OCI-LY1 (cell line): ENCODE results near the gene NYAP1.

ENCODE experiments used
- EZH2 ChIP-seq: fragments of 200-600 bp; sonication (generic), shearing (Covaris generic); IDR thresholded peaks from 2 replicates; pipeline ENCODE4 v1.8.0; 2017; ENCODE audit warnings: borderline replicate concordance, mixed run types, mild to moderate bottlenecking, antibody characterized with exemption, low read length, moderate library complexity, mixed read lengths
- TF ChIP-seq, protein P1 (sequence below): fragments of 200-600 bp; sonication (generic), shearing (Covaris generic); IDR thresholded peaks from 2 replicates; pipeline ENCODE4 v1.5.1; 2017; ENCODE audit warnings: mild to moderate bottlenecking, antibody characterized with exemption, low read length, moderate library complexity, mixed read lengths

DNA sequence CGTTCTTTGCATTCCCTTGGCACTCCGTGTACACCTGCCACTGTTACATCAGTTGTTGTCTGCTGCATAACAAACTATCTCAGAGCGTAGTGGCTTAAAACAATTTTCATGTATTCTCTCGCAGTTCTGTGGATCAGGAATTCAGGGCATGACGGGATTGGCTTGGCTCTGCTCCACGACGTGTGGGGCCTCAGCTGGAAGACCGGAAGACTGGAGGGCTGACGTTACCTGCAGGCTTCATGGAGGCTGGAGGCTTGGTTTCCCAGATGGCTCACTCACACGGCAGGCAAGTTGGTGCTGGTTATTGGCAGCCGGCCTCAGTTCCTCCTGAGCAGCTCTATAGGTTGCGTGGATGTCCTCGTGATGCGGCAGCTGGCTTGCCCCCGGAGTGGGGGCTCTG, 25.5 kb downstream of the NYAP1 start:
- TF ChIP-seq, protein P1, sequence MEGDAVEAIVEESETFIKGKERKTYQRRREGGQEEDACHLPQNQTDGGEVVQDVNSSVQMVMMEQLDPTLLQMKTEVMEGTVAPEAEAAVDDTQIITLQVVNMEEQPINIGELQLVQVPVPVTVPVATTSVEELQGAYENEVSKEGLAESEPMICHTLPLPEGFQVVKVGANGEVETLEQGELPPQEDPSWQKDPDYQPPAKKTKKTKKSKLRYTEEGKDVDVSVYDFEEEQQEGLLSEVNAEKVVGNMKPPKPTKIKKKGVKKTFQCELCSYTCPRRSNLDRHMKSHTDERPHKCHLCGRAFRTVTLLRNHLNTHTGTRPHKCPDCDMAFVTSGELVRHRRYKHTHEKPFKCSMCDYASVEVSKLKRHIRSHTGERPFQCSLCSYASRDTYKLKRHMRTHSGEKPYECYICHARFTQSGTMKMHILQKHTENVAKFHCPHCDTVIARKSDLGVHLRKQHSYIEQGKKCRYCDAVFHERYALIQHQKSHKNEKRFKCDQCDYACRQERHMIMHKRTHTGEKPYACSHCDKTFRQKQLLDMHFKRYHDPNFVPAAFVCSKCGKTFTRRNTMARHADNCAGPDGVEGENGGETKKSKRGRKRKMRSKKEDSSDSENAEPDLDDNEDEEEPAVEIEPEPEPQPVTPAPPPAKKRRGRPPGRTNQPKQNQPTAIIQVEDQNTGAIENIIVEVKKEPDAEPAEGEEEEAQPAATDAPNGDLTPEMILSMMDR, result no peak
- no peak for TF ChIP-seq EZH2
